AG09309 (cell line): ENCODE measurements around the gene RAD51B.

Source experiments
- DNase-seq: peaks from one replicate; pipeline ENCODE4 v3.0.0-alpha.2; 2010; ENCODE audit warnings: low read depth
- H3K4me3 ChIP-seq: 2 replicates; pipeline ENCODE4 v1.5.1; 2011; ENCODE audit warnings: mild to moderate bottlenecking, low read depth, low read length, moderate library complexity; ENCODE audit not compliant: control insufficient read depth
- CTCF ChIP-seq: IDR thresholded peaks from 2 replicates; pipeline ENCODE4 v1.5.1; 2011; ENCODE audit warnings: mild to moderate bottlenecking, low read depth, low read length, inconsistent platforms; ENCODE audit not compliant: insufficient read depth, control insufficient read depth; ENCODE audit errors: missing control alignments

RAD51B gene

DNA sequence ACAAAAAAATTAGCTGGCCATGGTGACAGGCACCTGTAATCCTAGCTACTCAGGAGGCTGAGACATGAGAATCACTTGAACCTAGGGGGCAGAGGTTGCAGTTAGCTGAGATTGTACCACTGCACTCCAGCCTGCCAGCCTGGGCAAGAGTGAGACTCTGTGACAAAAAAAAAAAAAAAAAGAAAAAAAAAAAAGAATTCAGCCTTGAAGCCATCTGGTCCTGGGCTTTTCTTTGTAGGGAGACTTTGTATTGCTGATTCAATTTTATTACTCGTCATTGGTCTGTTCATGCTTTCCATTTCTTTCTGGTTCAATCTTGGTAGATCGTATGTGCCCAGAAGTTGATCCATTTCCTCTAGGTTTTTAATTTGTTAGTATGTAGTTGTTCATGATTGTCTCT, 243.1 kb downstream of the RAD51B start:
- H3K4me3 ChIP-seq: no peak overlapping the region
- TF ChIP-seq CTCF: no peak
- DNase-seq: no peak

DNA sequence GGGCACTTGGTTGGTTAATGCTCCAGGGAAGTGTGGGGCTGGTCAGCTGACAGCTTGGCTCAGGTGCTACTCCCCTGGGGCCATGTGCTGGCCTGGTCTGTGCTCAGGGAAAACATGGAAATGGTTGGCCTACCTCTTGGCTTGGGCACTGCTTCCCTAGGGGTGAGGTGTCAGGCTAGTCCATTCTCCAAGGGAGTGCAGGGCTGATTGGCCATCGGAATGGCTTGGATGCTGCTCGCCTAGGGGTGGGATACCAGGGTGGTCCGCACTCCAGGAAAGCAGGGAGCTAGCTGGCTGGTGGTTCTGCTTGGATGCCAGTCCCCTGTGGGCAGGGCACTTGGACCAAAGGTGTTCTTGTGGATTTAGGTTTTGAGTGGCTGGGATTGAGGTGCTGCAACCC, 245.7 kb downstream of the RAD51B start:
- no peak for TF ChIP-seq CTCF
- no peak overlapping the region for H3K4me3 ChIP-seq
- DNase-seq: no peak

DNA sequence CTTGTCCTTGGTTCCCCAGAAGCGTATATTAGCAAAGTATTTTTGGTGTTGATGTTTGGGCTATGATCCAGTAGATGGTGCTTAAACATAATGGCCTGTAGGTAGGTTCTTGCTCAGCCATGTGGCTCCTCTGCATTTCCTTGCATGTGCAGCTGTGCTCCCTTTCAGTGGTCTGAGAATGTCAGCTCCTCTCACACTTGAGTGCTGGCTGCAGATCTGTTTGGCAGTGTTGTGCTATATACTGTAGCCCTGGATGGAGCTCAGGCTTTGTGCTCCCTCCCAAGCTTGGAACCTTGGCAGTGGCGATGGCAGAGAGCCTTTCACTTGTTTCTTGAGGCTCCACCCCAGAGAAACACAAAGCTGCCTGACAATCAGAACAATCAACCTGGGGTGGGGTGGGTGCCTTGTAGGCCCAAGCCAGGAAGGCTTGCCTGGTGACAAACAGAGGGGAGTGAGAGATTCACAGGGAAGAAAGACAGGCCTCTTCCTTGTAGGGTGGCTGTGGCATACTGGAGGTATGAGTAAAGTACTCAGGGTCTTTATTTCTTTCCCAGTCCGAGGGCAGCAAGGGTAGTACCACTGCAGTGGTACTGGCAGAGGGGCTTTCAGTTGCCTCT, 255.3 kb downstream of the RAD51B start:
- DNase-seq: no peak
- no peak for TF ChIP-seq CTCF
- H3K4me3 ChIP-seq: no peak overlapping the region

- DNase-seq: no peak
- TF ChIP-seq CTCF: no peak
- no peak overlapping the region for H3K4me3 ChIP-seq
Measured at GRCh38 chr14:68075382-68076029, 255.9 kb downstream of the RAD51B start.

DNA sequence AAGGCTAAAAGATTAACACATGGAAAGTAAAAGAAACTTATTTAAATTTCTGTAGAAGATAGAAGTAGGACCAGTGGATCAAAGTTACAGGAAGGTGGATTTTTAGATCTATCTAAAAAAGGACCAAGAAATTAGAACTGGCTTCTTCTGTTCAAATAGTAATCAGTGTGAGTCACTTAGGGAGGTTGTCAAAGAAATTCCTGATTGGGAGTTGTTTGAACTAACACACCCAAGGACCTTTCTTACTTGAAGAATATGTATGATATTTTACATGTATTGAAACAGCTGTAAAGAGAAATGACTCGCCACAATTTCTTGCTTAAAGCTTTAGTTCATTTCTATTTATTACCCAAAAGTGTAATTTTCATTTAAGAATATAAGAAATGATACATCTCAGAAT, 256.9 kb downstream of the RAD51B start:
- H3K4me3 ChIP-seq: no peak overlapping the region
- no peak for TF ChIP-seq CTCF
- no peak for DNase-seq

DNA sequence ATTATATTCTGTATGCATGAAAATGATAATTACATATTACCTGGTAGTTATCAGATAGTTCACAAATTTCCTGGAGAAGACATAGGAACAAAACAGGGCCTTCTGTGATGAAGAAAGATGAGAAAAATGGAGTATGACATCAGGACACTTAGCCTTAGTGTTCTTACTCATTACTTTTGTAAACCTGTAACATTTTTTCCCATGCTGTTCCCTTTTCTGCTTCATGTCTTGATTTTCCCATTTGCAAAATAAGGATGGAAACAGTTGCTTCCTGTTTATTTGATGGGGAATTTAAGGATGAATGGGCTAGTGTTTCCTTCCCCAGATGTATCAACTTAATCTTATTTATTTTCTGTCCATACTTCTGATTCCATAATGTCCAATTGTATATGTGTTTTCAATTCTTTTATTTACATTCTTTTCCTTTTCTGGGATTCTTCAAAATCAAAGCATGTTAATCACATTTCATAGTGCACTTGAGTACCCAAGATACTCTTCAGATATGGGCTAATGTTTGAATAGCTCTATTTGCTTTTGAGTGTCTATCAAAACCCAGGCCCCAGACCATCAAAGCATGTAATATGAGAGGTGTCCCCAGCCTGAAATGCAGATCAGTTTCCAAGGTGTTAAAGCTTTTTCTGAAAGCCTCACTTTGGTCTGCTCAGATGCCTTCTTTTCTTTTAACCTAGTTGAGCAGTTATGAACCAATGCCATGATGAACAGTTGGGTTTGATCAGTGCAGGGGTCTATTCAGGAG, 260.5 kb downstream of the RAD51B start:
- no peak for DNase-seq
- TF ChIP-seq CTCF: no peak
- no peak overlapping the region for H3K4me3 ChIP-seq
